HCT116 (cell line): ENCODE data around the gene TRAPPC14. TPM values are rescaled to one million over a fixed set of nuclear protein-coding genes. Genes with fewer than 3 reads are reported as not detected.

ENCODE experiments used
- ATAC-seq: fragments of 200-7000 bp; cut with Tn5 transposase; 2 replicates; pipeline ENCODE4 v1.9.1; 2020; ENCODE audit warnings: mild to moderate bottlenecking, moderate library complexity
- BruUV-seq: library from RNA; stranded (reverse); fragments of 400-500 nt; replicated peaks from 2 replicates; lab custom pipeline; 2021; lab: Mats Ljungman, UMichigan
- CTCF ChIA-PET: fragments of 300-600 bp; sonication (Branson Sonifier 250); formaldehyde crosslinking; loops from one replicate; lab custom pipeline; 2021; ENCODE audit warnings: antibody characterized with exemption; lab: Charles Lee
- POLR2A ChIA-PET: fragments of 300-600, 350-600 bp; sonication (Branson Sonifier 250); formaldehyde crosslinking; loops from one replicate; lab custom pipeline; 2021; ENCODE audit warnings: antibody characterized with exemption; lab: Charles Lee
- RAD21 ChIA-PET, 2 experiments: fragments of 300-600 bp; sonication (Branson Sonifier 250); formaldehyde crosslinking; loops; one replicate each; lab custom pipeline; 2023; ENCODE audit warnings: low total read pairs in 2 of 2; ENCODE audit not compliant: uncharacterized antibody in 2 of 2, unreplicated experiment in 2 of 2, low non-redundant PET in 1 of 2; lab: Charles Lee
- DNase-seq: peaks from one replicate; pipeline ENCODE4 v3.0.0-alpha.2; 2010; ENCODE audit warnings: low read depth, low spot score
- H2AFZ ChIP-seq: fragments of 200-600 bp; shearing (Covaris generic), sonication (generic); 2 replicates; pipeline ENCODE4 v1.6.1; 2017; ENCODE audit warnings: low read depth, mixed run types, mixed read lengths, antibody characterized with exemption, low read length; ENCODE audit not compliant: poor library complexity, severe bottlenecking
- H3K27ac ChIP-seq: 2 replicates; pipeline ENCODE4 v1.5.1; 2012; ENCODE audit warnings: low read depth, low read length
- H3K27me3 ChIP-seq: fragments of 200-600 bp; sonication (generic); 2 replicates; pipeline ENCODE4 v1.6.1; 2016; ENCODE audit warnings: mixed run types, low read length, mixed read lengths; ENCODE audit not compliant: insufficient read depth
- H3K36me3 ChIP-seq, 2 experiments: fragments of 200-500 bp in 1 of 2; fragments of 200-600 bp in 1 of 2; sonication (Bioruptor generic) in 1 of 2; sonication (generic) in 1 of 2; 2 replicates each; pipeline versions ENCODE4 v1.5.1 to v1.6.1; 2014 to 2016; ENCODE audit warnings: low read length in 2 of 2, inconsistent platforms in 1 of 2, mixed read lengths in 1 of 2, mixed run types in 1 of 2; ENCODE audit not compliant: insufficient read depth in 2 of 2, control insufficient read depth in 1 of 2
- H3K4me1 ChIP-seq, 2 experiments: fragments of 200-600 bp in 1 of 2; sonication (generic) in 1 of 2; 2 replicates each; pipeline versions ENCODE4 v1.5.1 to v1.6.1; 2012 to 2017; ENCODE audit warnings: low read length in 2 of 2, inconsistent platforms in 1 of 2, mild to moderate bottlenecking in 1 of 2, mixed read lengths in 1 of 2, mixed run types in 1 of 2, moderate library complexity in 1 of 2; ENCODE audit not compliant: insufficient read depth in 2 of 2, control insufficient read depth in 1 of 2
- H3K4me2 ChIP-seq: fragments of 200-600 bp; sonication (generic); 2 replicates; pipeline ENCODE4 v1.6.1; 2017; ENCODE audit warnings: mixed run types, low read length, mixed read lengths
- H3K4me3 ChIP-seq, 2 experiments: fragments of 200-600 bp in 1 of 2; sonication (generic) in 1 of 2; replicated peaks in 1 of 2; 2 replicates each; pipeline ENCODE4 v1.5.1; 2011 to 2016; ENCODE audit warnings: low read length in 2 of 2, control low read depth in 1 of 2, low read depth in 1 of 2, mild to moderate bottlenecking in 1 of 2, mixed read lengths in 1 of 2, mixed run types in 1 of 2
- H3K79me2 ChIP-seq: fragments of 200-600 bp; sonication (generic); 2 replicates; pipeline ENCODE4 v1.6.1; 2017; ENCODE audit warnings: mild to moderate bottlenecking, mixed run types, low read length, moderate library complexity, mixed read lengths; ENCODE audit not compliant: insufficient read depth
- H3K9ac ChIP-seq: fragments of 200-600 bp; sonication (generic); 2 replicates; pipeline ENCODE4 v1.6.1; 2016; ENCODE audit warnings: low read length, mixed read lengths
- H3K9me2 ChIP-seq: fragments of 200-600 bp; sonication (generic), shearing (Covaris generic); 2 replicates; pipeline ENCODE4 v1.6.1; 2017; ENCODE audit warnings: mixed run types, mild to moderate bottlenecking, moderate library complexity; ENCODE audit not compliant: insufficient read depth
- H3K9me3 ChIP-seq, 2 experiments: fragments of 200-500 bp in 1 of 2; fragments of 200-600 bp in 1 of 2; sonication (Bioruptor generic) in 1 of 2; sonication (generic) in 1 of 2; 2 replicates each; pipeline ENCODE4 v1.6.1; 2014 to 2017; ENCODE audit warnings: low read length in 2 of 2, mixed read lengths in 2 of 2, inconsistent platforms in 1 of 2, low read depth in 1 of 2, mild to moderate bottlenecking in 1 of 2, mixed run types in 1 of 2, moderate library complexity in 1 of 2; ENCODE audit not compliant: control insufficient read depth in 1 of 2, insufficient read depth in 1 of 2
- H4K20me1 ChIP-seq: fragments of 200-600 bp; sonication (generic), shearing (Covaris generic); 2 replicates; pipeline ENCODE4 v1.6.1; 2017; ENCODE audit warnings: mixed run types, mild to moderate bottlenecking, moderate library complexity; ENCODE audit not compliant: insufficient read depth
- ATF3 ChIP-seq: IDR thresholded peaks from 2 replicates; pipeline ENCODE4 v1.6.1; 2012
- CEBPB ChIP-seq: IDR thresholded peaks from 2 replicates; pipeline ENCODE4 v1.6.1; 2012; ENCODE audit warnings: low read depth
- EGR1 ChIP-seq: IDR thresholded peaks from 2 replicates; pipeline ENCODE4 v1.6.1; 2012; ENCODE audit warnings: low read depth
- ELF1 ChIP-seq: IDR thresholded peaks from 2 replicates; pipeline ENCODE4 v1.6.1; 2012; ENCODE audit warnings: low read depth, borderline replicate concordance
- EZH2 ChIP-seq: fragments of 200-600 bp; sonication (generic); IDR thresholded peaks from 2 replicates; pipeline ENCODE4 v1.6.1; 2017; ENCODE audit warnings: antibody characterized with exemption, mixed run types
- EZH2phosphoT487 ChIP-seq: fragments of 200-600 bp; IDR thresholded peaks from 2 replicates; pipeline ENCODE4 v1.6.1; 2018; ENCODE audit warnings: antibody characterized with exemption, borderline replicate concordance
- FOSL1 ChIP-seq: IDR thresholded peaks from 2 replicates; pipeline ENCODE4 v1.6.1; 2012; ENCODE audit warnings: low read depth
- JUND ChIP-seq: IDR thresholded peaks from 2 replicates; pipeline ENCODE4 v1.6.1; 2012
- POLR2A ChIP-seq: IDR thresholded peaks from 2 replicates; pipeline ENCODE4 v1.7.0; 2011; ENCODE audit warnings: borderline replicate concordance; ENCODE audit not compliant: insufficient read depth, insufficient read length; ENCODE audit errors: extremely low read depth
- POLR2AphosphoS5 ChIP-seq: IDR thresholded peaks from 2 replicates; pipeline ENCODE4 v1.6.1; 2011; ENCODE audit warnings: mild to moderate bottlenecking, low read depth, low read length, moderate library complexity
- SIN3A ChIP-seq: IDR thresholded peaks from 2 replicates; pipeline ENCODE4 v1.6.1; 2012; ENCODE audit warnings: low read depth
- TCF7L2 ChIP-seq: IDR thresholded peaks from 2 replicates; pipeline ENCODE4 v1.7.0; 2011; ENCODE audit warnings: borderline replicate concordance, inconsistent platforms; ENCODE audit not compliant: insufficient read depth, insufficient read length; ENCODE audit errors: extremely low read depth
- YY1 ChIP-seq: IDR thresholded peaks from 2 replicates; pipeline ENCODE4 v1.6.1; 2011; ENCODE audit warnings: low read length, low read depth, moderate library complexity, mild to moderate bottlenecking; ENCODE audit not compliant: insufficient replicate concordance; ENCODE audit errors: extremely low read depth
- ZBTB33 ChIP-seq: IDR thresholded peaks from 2 replicates; pipeline ENCODE4 v1.6.1; 2011; ENCODE audit warnings: mild to moderate bottlenecking, low read length, moderate library complexity; ENCODE audit not compliant: insufficient replicate concordance; ENCODE audit errors: extremely low read depth
- ZFX ChIP-seq: fragments of 450-650 bp; IDR thresholded peaks from 2 replicates; pipeline ENCODE4 v1.6.1; 2017
- ZNF274 ChIP-seq: fragments of 200-500 bp; sonication (Bioruptor generic); IDR thresholded peaks from 2 replicates; pipeline ENCODE4 v1.6.1; 2014; ENCODE audit warnings: mild to moderate bottlenecking, low read depth, low read length, inconsistent platforms
- intact Hi-C: fragments of 100-400 bp; cut with micrococcal nuclease; formaldehyde crosslinking; loops from 2 replicates; pipeline ENCODE4 v1.10.0; 2022
- total RNA-seq: library from RNA; stranded (reverse); gene quantifications from one replicate; pipeline ENCODE4 v1.2.1, GENCODE V29; 2021; ENCODE audit not compliant: unreplicated experiment

The TRAPPC14 gene
- total RNA-seq, 1 experiment from 2014 or later: 23.2 TPM

GRCh38 chr7:100152404-100152803 lies 6.1 kb downstream of the TRAPPC14 start:
- H3K27ac ChIP-seq: no peak overlapping the region
- ChIA-PET CTCF (no interaction called here), POLR2A (no interaction called here), RAD21 (no interaction called here)
- H3K36me3 ChIP-seq: peaks cover 14 to 16% of the 10 kb centered on the region in 2 experiments; a peak in 3 of 4 replicates
- no peak overlapping the region for H3K9ac ChIP-seq
- no peak for TF ChIP-seq YY1
- TF ChIP-seq EGR1: no peak
- TF ChIP-seq ZNF274: no peak
- no peak for TF ChIP-seq EZH2phosphoT487
- TF ChIP-seq ATF3: no peak
- TF ChIP-seq JUND: no peak
- H4K20me1 ChIP-seq: no peaks in the 10 kb centered on the region
- intact Hi-C loops: no loop called here
- BruUV-seq: no TSS peak
- no peaks in the 10 kb centered on the region for H3K27me3 ChIP-seq
- DNase-seq (no peak), ATAC-seq (no peak)
- H3K4me3 ChIP-seq: no peak overlapping the region
- H3K79me2 ChIP-seq: peaks cover 36% of the 10 kb centered on the region
- no peak overlapping the region for H3K4me2 ChIP-seq
- no peaks in the 10 kb centered on the region for H3K9me3 ChIP-seq
- peaks cover 13 to 30% of the 10 kb centered on the region in 2 experiments for H3K4me1 ChIP-seq
- no peaks in the 10 kb centered on the region for H3K9me2 ChIP-seq
- H2AFZ ChIP-seq: no peak overlapping the region

- no TSS peak for BruUV-seq
- ChIA-PET CTCF (interaction anchor here (0.7 to 1.3 kb wide), 4 partner anchors 8 to 18 kb away, joined by 3 to 6 read pairs (median 5); no protein-coding TSS in a partner anchor), POLR2A (interaction anchor here (0.6 to 1.4 kb wide), 10 partner anchors 15 to 288 kb away, joined by 3 to 7 read pairs (median 3); partner anchors contain the start of genes GPC2, PPP1R35, STAG3 and ZCWPW1), RAD21 (interaction anchor here (0.6 kb wide), 2 partner anchors 15 to 48 kb away, joined by 3 to 6 read pairs; no protein-coding TSS in a partner anchor)
- no peaks in the 10 kb centered on the region for H3K9me3 ChIP-seq
- H4K20me1 ChIP-seq: no peaks in the 10 kb centered on the region
- H3K4me3 ChIP-seq: peak within 1 kb of the TSS; percentile 94 to 99
- DNase-seq (peak; percentile 99), ATAC-seq (peak; percentile 98)
- no peaks in the 10 kb centered on the region for H3K27me3 ChIP-seq
- peaks cover 0 to 3% of the 10 kb centered on the region in 2 experiments; a peak in 2 of 4 replicates for H3K36me3 ChIP-seq
- H3K79me2 ChIP-seq: peaks cover 29% of the 10 kb centered on the region
- H3K9me2 ChIP-seq: no peaks in the 10 kb centered on the region
- no peak within 1 kb of the TSS for H2AFZ ChIP-seq
- peak within 1 kb of the TSS; percentile 70 for H3K27ac ChIP-seq
- H3K9ac ChIP-seq: peak within 1 kb of the TSS; percentile 91
- H3K4me1 ChIP-seq: peaks cover 9 to 21% of the 10 kb centered on the region in 2 experiments
- H3K4me2 ChIP-seq: peak within 1 kb of the TSS; percentile 95
- intact Hi-C loops: no loop called here
- TF ChIP-seq ZBTB33 (no peak), POLR2A (peak; percentile 61), CEBPB (no peak; the same call in 1 of the 2 replicates), FOSL1 (no peak), EZH2phosphoT487 (no peak), TCF7L2 (peak; percentile 6), POLR2AphosphoS5 (peak; percentile 78), YY1 (no peak), SIN3A (no peak), ZFX (no peak), ELF1 (no peak; the same call in 1 of the 2 replicates), EZH2 (no peak), ZNF274 (no peak), EGR1 (no peak)
These were observed 9.8 kb downstream of the TRAPPC14 start, which contains the start of gene LAMTOR4 for GRCh38 chr7:100148559-100149328. Gene LAMTOR4 (plus strand): TSS chr7:100148918. CDS start chr7:100148973, 55 bp downstream.
